LNCAP (cell line): ENCODE results near the gene DNAH7.

ENCODE experiments used
- TF ChIP-seq, protein P1 (sequence below): fragments of 450-650 bp; IDR thresholded peaks from 2 replicates; pipeline ENCODE4 v1.5.1; 2017; ENCODE audit warnings: mild to moderate bottlenecking

DNAH7 gene

GRCh38 chr2:195700480-195700879 lies 368.2 kb downstream of the DNAH7 start:
- TF ChIP-seq, protein P1, sequence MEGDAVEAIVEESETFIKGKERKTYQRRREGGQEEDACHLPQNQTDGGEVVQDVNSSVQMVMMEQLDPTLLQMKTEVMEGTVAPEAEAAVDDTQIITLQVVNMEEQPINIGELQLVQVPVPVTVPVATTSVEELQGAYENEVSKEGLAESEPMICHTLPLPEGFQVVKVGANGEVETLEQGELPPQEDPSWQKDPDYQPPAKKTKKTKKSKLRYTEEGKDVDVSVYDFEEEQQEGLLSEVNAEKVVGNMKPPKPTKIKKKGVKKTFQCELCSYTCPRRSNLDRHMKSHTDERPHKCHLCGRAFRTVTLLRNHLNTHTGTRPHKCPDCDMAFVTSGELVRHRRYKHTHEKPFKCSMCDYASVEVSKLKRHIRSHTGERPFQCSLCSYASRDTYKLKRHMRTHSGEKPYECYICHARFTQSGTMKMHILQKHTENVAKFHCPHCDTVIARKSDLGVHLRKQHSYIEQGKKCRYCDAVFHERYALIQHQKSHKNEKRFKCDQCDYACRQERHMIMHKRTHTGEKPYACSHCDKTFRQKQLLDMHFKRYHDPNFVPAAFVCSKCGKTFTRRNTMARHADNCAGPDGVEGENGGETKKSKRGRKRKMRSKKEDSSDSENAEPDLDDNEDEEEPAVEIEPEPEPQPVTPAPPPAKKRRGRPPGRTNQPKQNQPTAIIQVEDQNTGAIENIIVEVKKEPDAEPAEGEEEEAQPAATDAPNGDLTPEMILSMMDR: no peak

GRCh38 chr2:195697681-195698220 lies 370.9 kb downstream of the DNAH7 start:
- TF ChIP-seq, protein P1: no peak

- TF ChIP-seq, protein P1: no peak
Observed at GRCh38 chr2:195696012-195696411, 372.6 kb downstream of the DNAH7 start.

DNA sequence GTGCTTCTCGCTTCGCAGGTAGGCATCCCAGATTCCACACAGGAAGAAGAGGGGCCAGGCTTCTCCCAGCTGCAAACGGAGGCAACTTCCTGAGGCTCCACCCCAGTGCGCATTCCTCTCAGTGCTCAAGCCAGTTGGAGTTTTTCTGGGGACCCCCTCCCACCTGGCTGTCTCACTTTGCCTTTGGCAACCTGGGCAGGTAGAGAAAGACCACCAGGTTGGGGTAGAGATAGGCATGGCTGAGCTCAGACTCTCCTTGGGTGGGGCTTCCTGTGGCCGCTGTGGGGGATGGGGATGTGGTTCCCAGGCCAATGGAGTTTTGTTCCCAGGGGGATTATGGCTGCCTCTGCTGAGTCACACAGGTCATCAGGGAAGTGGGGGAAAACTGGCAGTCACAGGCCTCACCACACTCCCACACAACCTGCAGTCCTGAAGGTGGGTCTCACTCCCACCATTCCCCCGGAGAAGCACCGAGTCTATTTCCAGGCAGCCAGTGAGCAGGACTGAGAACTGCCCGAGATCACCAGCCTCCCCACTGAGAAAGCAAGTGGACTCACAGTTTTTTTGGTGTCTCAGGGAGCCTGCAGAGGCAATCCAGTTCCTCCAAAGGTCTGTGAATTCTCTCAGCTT lies 373.5 kb downstream of the DNAH7 start:
- TF ChIP-seq, protein P1: no peak

- TF ChIP-seq, protein P1: no peak
Observed at GRCh38 chr2:195694553-195694952, 374.1 kb downstream of the DNAH7 start.
